ENCODE measurements around the gene WDR27. TPM values are rescaled to one million over a fixed set of nuclear protein-coding genes. Genes with fewer than 3 reads are reported as not detected.

Gene WDR27
- total and polyA plus RNA-seq, 10 of the 15 experiments (the other 5 are each of a cell fraction or from before 2014, with no cell fraction given), result 1.9 to 33.2 (median 19.0) TPM

GRCh38 chr6:169567819-169568218 is 134.0 kb downstream of the WDR27 start:
- DNase-seq (ENCODE audit: low read depth, low spot score) (no peak), ATAC-seq (no peak), FAIRE-seq (no peak)
- Histone ChIP-seq H3K9me3 (replicated peaks; ENCODE audit: control insufficient read depth, insufficient read depth, low read length) (no peaks in the 10 kb centered on the region), H3K4me1 (ENCODE audit: control insufficient read depth, insufficient read depth, low read length) (peaks cover 7% of the 10 kb centered on the region; the same call in 1 of the 2 replicates), H3K79me2 (ENCODE audit: control insufficient read depth, insufficient read depth, low read length) (no peaks in the 10 kb centered on the region), H3K4me2 (ENCODE audit: control insufficient read depth, insufficient read depth) (no peak overlapping the region), H3K4me3 (no peak overlapping the region), H4K20me1 (ENCODE audit: control insufficient read depth, insufficient read depth) (no peaks in the 10 kb centered on the region), H2AFZ (ENCODE audit: control insufficient read depth, low read depth, low read length) (no peak overlapping the region), H3K27me3 (replicated peaks in 1 of 2; ENCODE audit: control insufficient read depth in 2 of 2, insufficient read depth in 2 of 2, low read length in 1 of 2) (no peaks in the 10 kb centered on the region), H3K36me3 (ENCODE audit: control insufficient read depth in 2 of 2, insufficient read depth in 2 of 2, low read length in 1 of 2) (no peaks in the 10 kb centered on the region), H3K9ac (ENCODE audit: control insufficient read depth, insufficient read depth, low read length) (no peak overlapping the region), H3K27ac (ENCODE audit: control insufficient read depth, insufficient read depth) (no peak overlapping the region)
- ChIA-PET POLR2A (no interaction called here), CTCF (no interaction called here), SMC1A (ENCODE audit: uncharacterized antibody, unreplicated experiment) (no interaction called here), RAD21 (ENCODE audit: unreplicated experiment) (no interaction called here)
- intact Hi-C loops (cut with micrococcal nuclease; ENCODE audit: unreplicated experiment) (no loop called here), in situ Hi-C loops (cut with MboI) (no loop called here)
- 67% methylated on average over 11 of the region's 11 CpGs for WGBS (ENCODE audit: insufficient coverage, insufficient replicate concordance, low lambda C conversion rate, missing lambda C conversion rate)
- no TSS peak for BruUV-seq (replicated peaks)
- TF ChIP-seq ZNF687 (IDR thresholded peaks at IDR 0.05) (no peak), REST (IDR thresholded peaks at IDR 0.05; ENCODE audit: low read depth, low read length) (no peak), KAT2A (conservative IDR thresholded peaks at IDR 0.05; ENCODE audit: control insufficient read depth, low read depth, low read length) (no peak), ZBTB4 (CRISPR knock-in tag; IDR thresholded peaks at IDR 0.05) (no peak), MEF2B (IDR thresholded peaks at IDR 0.05; ENCODE audit: partially characterized antibody, poor library complexity, severe bottlenecking) (no peak), HDGF (IDR thresholded peaks at IDR 0.05) (no peak)
